Colonic mucosa (tissue), 4 donors: ENCODE measurements around the gene SYTL3. TPM values are rescaled to one million over a fixed set of nuclear protein-coding genes. Genes with fewer than 3 reads are reported as not detected.
"Not testable (repeated sequence)": the region's sequence is repeated elsewhere in the genome, so short reads cannot be mapped to it uniquely, and the experiment has no call there.

Experiments used
- DNase-seq: peaks from one replicate; pipeline ENCODE4 v3.0.0-alpha.2; 2020
- H3K27ac ChIP-seq: fragments of 200-600 bp; one replicate; pipeline ENCODE4 v1.8.0; 2021
- H3K27me3 ChIP-seq: fragments of 200-600 bp; one replicate; pipeline ENCODE4 v1.8.0; 2021
- H3K36me3 ChIP-seq: fragments of 200-600 bp; one replicate; pipeline ENCODE4 v1.8.0; 2021
- H3K4me1 ChIP-seq: fragments of 200-600 bp; one replicate; pipeline ENCODE4 v1.8.0; 2021; ENCODE audit warnings: mild to moderate bottlenecking
- H3K4me3 ChIP-seq: fragments of 200-600 bp; one replicate; pipeline ENCODE4 v1.8.0; 2021
- H3K9ac ChIP-seq, 2 donors: one replicate each; pipeline ENCODE4 v1.7.0; 2013; ENCODE audit warnings: control low read depth in 2 of 2, low read depth in 2 of 2, low read length in 2 of 2
- H3K9me3 ChIP-seq: fragments of 200-600 bp; one replicate; pipeline ENCODE4 v1.8.0; 2021
- intact Hi-C: fragments of 100-400 bp; cut with DNase I; formaldehyde crosslinking; loops from one replicate; pipeline ENCODE4 v1.14.1; 2022
- total RNA-seq, 2 donors: library from RNA; stranded (reverse); fragmentation: NEBNext Ultra II Directional in 1 of 2; extraction: Animal tissue kit (Norgen Biotek cat#: 25700) in 1 of 2; gene quantifications; one replicate each; pipeline ENCODE4 v1.2.1, GENCODE V29; 2021
- TF ChIP-seq, protein P1 (sequence below): fragments of 200-600 bp; IDR thresholded peaks from one replicate; pipeline ENCODE4 v1.8.0; 2022; ENCODE audit warnings: antibody characterized with exemption, mild to moderate bottlenecking
- donor health status: healthy.
- donor health status: DM: no; HTN: no; CAD: no.
- donor health status: DM: no; HTN: no; CAD: no.

SYTL3 gene
- total RNA-seq, 2 donors from 2014 or later, result 1.1 to 3.1 TPM

- peak overlapping the region in 1 of 2 donors; percentile 18 for H3K9ac ChIP-seq
These were observed 16.9 kb downstream of the SYTL3 start for GRCh38 chr6:158666628-158667359.

DNA sequence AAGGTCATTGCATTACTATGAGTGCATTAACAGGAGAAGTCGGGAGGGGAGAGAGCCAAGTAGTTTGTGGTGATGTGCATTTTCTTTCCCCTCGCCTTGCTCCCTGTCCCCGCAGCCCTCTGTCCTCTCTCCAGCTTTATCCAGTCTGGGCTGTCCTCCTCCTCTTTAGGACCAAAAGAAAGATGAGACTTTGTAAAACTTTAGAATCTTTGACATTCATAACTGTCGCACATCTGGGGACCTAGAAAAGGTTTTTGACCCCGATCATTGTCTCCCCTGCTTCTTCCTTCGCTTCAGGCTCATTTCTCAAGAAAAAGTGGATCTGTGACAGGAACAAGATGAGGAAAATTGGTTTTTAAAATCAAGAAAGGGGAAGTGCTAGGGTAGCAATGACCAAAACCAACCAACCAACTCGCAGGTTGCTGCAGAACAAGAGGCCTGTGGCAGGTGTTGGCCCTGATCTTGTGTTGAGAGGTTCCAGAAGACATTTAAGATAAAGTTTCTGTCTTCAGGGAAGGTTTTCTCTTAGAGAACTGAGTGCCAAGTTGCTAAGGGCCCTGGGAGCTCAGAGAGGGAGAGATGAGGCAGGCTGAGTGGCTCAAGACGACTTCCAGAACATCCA, 17.6 kb downstream of the SYTL3 start:
- no peak overlapping the region for H3K27ac ChIP-seq
- no peaks in the 10 kb centered on the region for H3K27me3 ChIP-seq
- DNase-seq, result peak; percentile 9
- H3K36me3 ChIP-seq, result no peaks in the 10 kb centered on the region
- TF ChIP-seq, protein P1, sequence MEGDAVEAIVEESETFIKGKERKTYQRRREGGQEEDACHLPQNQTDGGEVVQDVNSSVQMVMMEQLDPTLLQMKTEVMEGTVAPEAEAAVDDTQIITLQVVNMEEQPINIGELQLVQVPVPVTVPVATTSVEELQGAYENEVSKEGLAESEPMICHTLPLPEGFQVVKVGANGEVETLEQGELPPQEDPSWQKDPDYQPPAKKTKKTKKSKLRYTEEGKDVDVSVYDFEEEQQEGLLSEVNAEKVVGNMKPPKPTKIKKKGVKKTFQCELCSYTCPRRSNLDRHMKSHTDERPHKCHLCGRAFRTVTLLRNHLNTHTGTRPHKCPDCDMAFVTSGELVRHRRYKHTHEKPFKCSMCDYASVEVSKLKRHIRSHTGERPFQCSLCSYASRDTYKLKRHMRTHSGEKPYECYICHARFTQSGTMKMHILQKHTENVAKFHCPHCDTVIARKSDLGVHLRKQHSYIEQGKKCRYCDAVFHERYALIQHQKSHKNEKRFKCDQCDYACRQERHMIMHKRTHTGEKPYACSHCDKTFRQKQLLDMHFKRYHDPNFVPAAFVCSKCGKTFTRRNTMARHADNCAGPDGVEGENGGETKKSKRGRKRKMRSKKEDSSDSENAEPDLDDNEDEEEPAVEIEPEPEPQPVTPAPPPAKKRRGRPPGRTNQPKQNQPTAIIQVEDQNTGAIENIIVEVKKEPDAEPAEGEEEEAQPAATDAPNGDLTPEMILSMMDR, result no peak
- H3K9ac ChIP-seq, result no peak overlapping the region
- intact Hi-C loops, result no loop called here
- no peaks in the 10 kb centered on the region for H3K4me1 ChIP-seq
- H3K4me3 ChIP-seq, result no peak overlapping the region
- no peaks in the 10 kb centered on the region for H3K9me3 ChIP-seq

More at GRCh38 chr6:158666628-158667359, 16.9 kb downstream of the SYTL3 start:
- DNase-seq, result peak; percentile 14
- Histone ChIP-seq H3K9me3 (no peaks in the 10 kb centered on the region), H3K27ac (peak overlapping the region; percentile 23), H3K4me1 (no peaks in the 10 kb centered on the region), H3K36me3 (no peaks in the 10 kb centered on the region), H3K27me3 (no peaks in the 10 kb centered on the region), H3K4me3 (no peak overlapping the region)
- TF ChIP-seq, protein P1, result no peak
- intact Hi-C loops, result no loop called here

DNA sequence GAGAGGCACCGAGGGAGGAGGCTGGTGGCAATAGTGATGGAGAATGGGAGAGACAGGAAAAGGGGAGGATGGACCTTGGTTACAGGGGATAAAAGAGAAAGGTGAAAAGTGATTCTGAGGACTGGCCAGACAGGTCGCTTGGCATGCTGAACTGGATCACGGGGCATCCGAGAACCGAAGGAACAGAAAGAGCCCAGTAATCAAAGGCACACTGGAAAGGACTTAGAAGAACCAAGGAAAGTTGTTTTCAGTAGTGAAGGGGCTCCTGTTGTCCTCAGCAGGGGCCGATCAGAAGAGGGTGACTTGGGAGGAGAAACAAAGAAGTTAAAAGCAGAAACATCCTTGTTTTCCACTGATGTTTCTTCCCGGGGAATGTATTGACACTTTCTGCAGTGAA, 18.9 kb downstream of the SYTL3 start:
- Histone ChIP-seq H3K4me3 (no peak overlapping the region), H3K9ac (no peak overlapping the region), H3K4me1 (no peaks in the 10 kb centered on the region), H3K27me3 (no peaks in the 10 kb centered on the region), H3K9me3 (no peaks in the 10 kb centered on the region), H3K27ac (no peak overlapping the region), H3K36me3 (no peaks in the 10 kb centered on the region)
- TF ChIP-seq, protein P1, result no peak
- no peak for DNase-seq
- intact Hi-C loops, result no loop called here

DNA sequence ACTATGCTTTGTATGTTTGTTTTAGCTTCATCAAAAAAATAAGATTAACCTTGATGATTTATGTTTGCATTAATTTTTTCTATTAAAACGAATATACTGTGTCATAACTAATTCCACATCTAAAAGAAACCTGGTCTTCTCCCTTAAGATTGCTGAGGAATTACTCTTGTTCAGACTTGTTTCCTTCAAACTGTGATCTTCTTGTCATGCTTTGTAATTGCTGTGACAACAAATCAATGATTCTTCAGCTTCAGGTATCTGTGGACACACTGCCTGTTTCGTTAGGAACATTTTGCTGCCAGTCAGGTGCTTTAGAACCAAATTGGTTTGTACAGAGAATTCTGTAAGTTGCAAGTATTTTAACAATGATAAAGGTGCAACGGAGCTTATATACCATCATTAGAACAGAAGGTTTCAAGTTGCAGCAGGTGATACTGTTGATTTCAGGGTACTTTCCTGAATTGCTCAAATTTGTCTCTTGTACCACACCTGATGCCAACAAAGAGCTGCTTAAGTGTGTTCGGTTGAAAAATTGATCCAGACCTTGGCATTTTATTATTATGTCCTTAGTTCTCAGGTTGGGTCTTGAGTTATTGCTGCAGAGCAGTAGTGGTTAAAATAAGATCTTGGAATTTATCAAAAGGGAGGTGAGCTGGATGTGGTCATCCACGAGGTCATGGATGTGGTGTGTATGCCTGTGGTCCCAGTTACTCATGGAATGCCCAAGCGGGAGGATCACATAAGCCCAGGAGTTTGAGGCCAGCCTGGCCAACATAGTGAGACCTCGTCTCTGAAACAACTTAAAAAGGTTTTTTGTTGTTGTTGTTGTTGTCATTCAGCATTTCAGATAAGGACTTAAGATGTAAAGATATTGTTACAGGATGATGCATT, 19.5 kb downstream of the SYTL3 start:
- no peak overlapping the region for H3K4me3 ChIP-seq
- no peak overlapping the region for H3K27ac ChIP-seq
- no peak overlapping the region for H3K9ac ChIP-seq
- intact Hi-C loops, result no loop called here
- H3K36me3 ChIP-seq, result no peaks in the 10 kb centered on the region
- TF ChIP-seq, protein P1, result no peak
- DNase-seq, result no peak
- no peaks in the 10 kb centered on the region for H3K27me3 ChIP-seq
- no peaks in the 10 kb centered on the region for H3K9me3 ChIP-seq
- H3K4me1 ChIP-seq, result no peaks in the 10 kb centered on the region

GRCh38 chr6:158672119-158672518, 22.3 kb downstream of the SYTL3 start:
- H3K9me3 ChIP-seq, DNase-seq, H3K4me1 ChIP-seq, H3K27ac ChIP-seq, H3K9ac ChIP-seq, H3K27me3 ChIP-seq, intact Hi-C loops, H3K36me3 ChIP-seq, H3K4me3 ChIP-seq: not testable (repeated sequence)
